Measurements from ENCODE around the gene TMEM25.
"Not testable (repeated sequence)": the region's sequence is repeated elsewhere in the genome, so short reads cannot be mapped to it uniquely, and the experiment has no call there.

The TMEM25 gene

DNA sequence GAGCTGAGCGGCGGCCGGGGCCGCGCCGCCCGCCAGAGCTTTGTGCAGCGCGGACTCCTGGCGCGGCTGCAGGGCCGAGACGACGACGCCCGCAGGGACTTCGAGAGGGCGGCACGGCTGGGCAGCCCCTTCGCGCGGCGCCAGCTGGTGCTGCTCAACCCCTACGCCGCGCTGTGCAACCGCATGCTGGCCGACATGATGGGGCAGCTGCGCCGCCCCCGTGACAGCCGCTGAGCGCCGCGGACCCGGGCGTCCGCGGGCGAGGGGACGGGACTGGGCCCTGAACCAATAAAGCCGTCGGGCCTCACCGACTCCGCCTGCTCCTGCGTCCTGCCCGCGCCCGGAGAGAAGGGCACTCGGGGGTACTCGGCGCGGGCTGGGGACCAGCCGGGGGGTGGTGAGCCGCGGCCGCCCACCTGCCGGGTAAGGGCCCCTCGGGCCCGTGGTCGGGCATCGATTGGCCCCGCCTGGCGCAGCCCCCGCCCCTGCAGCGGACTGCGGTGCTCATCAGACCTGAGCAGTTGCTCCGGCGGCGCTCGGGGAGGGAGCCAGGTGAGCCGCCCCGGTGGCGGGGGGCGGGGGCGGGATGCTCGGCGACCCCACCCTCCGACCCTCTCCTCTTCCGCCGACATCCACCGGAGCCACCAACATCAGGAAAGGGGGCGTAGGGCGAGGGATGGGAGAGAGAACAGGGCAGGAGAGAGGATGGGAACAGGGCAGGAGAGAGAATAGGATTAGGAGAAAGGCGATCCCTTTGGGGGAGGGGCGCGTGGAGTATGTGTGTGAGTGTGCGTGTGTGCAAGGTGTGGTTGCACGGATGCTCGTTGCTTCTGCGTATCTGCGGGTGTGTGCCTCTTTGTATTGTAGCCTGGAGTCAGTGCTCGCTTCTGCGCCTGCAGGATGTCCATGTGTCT, at the start of gene TMEM25:
TMEM25 (plus strand) TSS at position 510 of the 914 bp plus-strand sequence. CDS start 610 bp downstream, outside the sequence.
- peak; percentile 55 to 76 for DNase-seq (ENCODE audit: low read depth in 2 of 2)

DNA sequence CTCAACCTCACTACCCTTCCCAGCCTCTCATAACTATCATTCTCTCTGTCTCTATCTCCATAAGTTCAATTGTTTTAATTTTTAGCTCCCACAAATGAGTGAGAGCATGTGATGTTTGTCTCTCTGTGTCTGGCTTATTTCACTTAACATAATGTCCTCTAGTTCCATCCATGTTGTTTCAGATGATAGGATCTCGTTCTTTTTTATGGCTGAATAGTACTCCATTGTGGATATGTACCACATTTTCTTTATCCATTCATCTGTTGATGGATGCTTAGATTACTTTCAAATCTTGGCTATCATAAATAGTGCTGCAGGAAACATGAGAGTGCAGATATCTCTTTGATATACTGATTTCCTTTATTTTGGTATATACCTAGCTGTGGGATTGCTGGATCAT, 49.8 kb upstream of the TMEM25 start:
- DNase-seq (ENCODE audit: low read depth in 2 of 2), result not testable (repeated sequence)

DNA sequence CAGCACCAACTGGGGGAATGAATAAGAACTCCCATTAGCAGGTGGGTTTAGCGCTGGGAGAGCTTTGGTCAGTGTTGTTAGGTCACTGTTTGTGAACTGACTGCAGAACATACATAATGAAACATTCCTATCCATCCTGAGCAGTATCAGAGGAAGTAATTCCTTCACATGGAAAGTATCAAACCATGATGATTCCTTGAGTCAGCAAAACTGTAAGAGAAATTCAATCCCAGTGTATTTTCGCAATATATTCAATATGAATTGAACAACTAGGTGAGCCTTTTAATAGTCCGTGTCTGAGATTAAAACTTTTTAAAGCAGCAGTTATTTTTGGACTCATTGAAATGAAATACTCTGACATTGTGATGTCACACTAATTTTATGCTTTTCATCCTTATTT, 46.6 kb upstream of the TMEM25 start:
- DNase-seq (ENCODE audit: low read depth in 2 of 2), result no peak

DNA sequence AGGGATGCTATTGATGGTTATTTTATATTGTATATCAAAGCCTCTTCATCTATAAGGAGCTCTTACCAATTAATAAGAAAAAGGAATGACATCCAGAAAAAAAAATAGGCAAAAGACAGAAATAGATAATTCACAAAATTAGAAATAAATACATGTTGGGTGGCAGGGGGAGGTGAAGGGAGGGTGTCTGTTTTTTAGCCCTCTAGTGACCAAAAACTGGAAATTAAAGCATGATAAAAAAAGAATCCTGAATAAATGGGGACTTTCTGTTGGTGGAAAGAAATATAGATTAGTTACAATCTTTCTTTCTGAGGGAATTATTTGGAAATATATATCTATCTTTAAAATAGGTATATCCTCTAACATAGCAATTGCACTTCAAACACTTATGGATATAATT, 45.7 kb upstream of the TMEM25 start:
- DNase-seq (ENCODE audit: low read depth in 2 of 2), result no peak

DNA sequence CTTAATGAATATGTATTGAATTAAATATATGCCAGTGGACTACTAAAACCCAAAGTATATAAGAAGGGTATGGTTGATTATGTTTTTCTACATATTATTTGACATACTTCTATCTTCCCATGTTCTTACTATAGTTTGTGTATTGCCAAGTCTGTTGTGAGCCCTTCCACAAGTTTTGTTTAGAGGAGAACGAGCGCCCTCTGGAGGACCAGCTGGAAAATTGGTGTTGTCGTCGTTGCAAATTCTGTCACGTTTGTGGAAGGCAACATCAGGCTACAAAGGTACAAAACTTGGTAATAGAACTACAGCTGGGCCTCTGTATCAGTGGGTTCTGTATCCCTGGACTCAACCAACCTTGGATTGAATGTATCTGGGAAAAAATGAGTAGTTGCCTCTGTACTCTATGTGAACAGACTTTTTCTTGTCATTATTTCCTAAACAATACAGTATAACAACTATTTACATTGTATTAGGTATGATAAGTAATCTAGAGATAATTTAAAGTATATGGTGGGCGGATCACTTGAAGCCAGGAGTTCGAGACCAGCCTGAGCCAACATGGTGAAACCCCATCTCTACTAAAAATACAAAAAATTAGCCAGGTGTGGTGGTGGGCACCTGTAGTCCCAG, 42.4 kb upstream of the TMEM25 start:
- peak; percentile 69 to 76 for DNase-seq (ENCODE audit: low read depth in 2 of 2)

DNA sequence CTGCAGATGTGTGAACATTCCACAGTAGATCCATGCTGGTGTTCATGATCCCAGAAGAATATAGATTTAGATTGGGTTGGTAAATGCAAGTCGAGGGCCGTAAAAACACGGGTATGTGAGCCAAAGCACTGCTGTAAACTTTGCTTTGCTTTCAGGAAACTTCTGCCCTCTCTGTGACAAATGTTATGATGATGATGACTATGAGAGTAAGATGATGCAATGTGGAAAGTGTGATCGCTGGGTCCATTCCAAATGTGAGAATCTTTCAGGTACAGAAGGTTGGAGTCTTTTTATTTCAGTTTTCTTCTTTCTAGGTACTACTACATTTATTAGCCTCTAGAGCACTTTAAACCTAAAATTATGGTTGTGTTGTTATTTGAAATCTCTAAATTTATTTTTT, 40.0 kb upstream of the TMEM25 start:
- no peak for DNase-seq (ENCODE audit: low read depth in 2 of 2)

DNA sequence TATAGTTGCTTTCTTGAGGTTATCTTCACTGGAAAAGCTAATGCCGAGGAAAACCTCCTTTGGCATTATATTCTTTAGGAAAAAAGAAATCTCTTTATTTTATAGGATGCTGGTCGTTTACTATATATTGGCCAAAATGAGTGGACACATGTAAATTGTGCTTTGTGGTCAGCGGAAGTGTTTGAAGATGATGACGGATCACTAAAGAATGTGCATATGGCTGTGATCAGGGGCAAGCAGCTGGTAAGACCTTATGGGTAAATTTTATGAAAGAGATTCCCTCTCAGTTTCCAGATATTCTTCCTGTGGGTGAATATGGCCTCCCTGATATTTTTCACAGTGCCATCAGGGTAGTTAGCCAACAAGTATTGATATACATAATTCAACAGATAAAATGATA, 33.2 kb upstream of the TMEM25 start:
- DNase-seq (ENCODE audit: low read depth in 2 of 2), result no peak

DNA sequence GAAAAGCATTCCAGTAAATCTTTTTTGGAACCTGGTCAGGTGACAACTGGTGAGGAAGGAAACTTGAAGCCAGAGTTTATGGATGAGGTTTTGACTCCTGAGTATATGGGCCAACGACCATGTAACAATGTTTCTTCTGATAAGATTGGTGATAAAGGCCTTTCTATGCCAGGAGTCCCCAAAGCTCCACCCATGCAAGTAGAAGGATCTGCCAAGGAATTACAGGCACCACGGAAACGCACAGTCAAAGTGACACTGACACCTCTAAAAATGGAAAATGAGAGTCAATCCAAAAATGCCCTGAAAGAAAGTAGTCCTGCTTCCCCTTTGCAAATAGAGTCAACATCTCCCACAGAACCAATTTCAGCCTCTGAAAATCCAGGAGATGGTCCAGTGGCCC, 27.8 kb upstream of the TMEM25 start:
- DNase-seq (ENCODE audit: low read depth in 2 of 2), result no peak

DNA sequence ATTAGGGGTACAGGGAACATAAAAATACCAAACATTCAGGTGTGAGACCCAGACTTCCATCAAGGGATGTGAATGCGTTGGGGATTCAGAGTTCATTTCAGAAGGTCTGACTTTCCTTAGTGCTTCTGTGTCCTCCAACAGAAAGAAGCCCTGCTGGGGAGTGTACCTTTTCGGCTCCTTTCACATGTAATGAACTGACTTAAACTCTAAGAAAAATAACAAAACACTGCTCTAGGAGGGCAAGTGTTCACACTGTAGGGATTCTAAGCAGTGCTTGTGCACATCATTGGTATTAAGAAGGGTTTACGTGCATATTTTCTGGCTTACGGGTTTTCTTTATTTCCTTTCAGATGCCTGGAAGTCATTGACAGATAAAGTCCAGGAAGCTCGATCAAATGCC, 19.4 kb upstream of the TMEM25 start:
- DNase-seq (ENCODE audit: low read depth in 2 of 2), result no peak

DNA sequence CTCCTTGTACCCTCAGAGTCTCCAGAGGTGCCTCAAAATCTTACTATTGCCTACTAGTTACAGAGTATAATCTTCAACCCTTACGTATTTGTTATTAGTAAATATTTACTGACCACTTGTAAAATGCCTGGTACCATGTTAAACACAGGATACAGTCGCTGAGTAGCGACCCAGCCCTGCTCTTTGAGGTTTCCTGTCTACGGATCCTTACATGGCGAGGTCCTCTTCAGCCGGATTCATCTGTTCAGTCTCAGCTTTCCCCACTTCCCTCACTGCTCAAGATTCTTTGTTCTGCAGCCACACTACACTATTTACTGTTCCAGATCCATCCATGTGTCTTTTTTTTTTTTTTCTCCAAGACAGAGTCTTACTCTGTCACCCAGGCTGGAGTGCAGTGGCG, 16.9 kb upstream of the TMEM25 start:
- no peak for DNase-seq (ENCODE audit: low read depth in 2 of 2)

DNA sequence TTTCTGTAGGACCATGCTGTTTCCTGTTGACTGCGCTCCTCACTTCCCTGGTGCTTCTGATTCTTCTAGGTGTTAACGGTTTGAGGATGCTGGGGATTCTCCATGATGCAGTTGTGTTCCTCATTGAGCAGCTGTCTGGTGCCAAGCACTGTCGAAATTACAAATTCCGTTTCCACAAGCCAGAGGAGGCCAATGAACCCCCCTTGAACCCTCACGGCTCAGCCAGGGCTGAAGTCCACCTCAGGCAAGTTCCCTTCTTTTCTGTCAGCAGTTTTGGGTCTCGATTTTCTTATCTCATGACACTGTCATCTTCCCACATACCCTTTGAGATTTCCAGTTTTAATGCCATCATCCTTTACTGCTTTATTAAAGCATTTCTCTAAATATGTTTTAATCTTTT, 11.4 kb upstream of the TMEM25 start:
- no peak for DNase-seq (ENCODE audit: low read depth in 2 of 2)

DNA sequence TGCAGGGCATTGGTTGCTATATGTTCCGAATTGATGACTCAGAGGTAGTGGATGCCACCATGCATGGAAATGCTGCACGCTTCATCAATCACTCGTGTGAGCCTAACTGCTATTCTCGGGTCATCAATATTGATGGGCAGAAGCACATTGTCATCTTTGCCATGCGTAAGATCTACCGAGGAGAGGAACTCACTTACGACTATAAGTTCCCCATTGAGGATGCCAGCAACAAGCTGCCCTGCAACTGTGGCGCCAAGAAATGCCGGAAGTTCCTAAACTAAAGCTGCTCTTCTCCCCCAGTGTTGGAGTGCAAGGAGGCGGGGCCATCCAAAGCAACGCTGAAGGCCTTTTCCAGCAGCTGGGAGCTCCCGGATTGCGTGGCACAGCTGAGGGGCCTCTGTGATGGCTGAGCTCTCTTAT, 9.1 kb upstream of the TMEM25 start:
- no peak for DNase-seq (ENCODE audit: low read depth in 2 of 2)

DNA sequence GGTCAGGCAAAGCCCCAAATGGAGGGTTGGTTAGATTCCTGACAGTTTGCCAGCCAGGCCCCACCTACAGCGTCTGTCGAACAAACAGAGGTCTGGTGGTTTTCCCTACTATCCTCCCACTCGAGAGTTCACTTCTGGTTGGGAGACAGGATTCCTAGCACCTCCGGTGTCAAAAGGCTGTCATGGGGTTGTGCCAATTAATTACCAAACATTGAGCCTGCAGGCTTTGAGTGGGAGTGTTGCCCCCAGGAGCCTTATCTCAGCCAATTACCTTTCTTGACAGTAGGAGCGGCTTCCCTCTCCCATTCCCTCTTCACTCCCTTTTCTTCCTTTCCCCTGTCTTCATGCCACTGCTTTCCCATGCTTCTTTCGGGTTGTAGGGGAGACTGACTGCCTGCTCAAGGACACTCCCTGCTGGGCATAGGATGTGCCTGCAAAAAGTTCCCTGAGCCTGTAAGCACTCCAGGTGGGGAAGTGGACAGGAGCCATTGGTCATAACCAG, 8.4 kb upstream of the TMEM25 start:
- no peak for DNase-seq (ENCODE audit: low read depth in 2 of 2)

DNA sequence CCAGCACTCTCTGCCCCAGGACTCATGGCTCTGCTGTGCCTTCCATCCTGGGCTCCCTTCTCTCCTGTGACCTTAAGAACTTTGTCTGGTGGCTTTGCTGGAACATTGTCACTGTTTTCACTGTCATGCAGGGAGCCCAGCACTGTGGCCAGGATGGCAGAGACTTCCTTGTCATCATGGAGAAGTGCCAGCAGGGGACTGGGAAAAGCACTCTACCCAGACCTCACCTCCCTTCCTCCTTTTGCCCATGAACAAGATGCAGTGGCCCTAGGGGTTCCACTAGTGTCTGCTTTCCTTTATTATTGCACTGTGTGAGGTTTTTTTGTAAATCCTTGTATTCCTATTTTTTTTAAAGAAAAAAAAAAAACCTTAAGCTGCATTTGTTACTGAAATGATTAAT, 6.6 kb upstream of the TMEM25 start:
- DNase-seq (ENCODE audit: low read depth in 2 of 2), result no peak

DNA sequence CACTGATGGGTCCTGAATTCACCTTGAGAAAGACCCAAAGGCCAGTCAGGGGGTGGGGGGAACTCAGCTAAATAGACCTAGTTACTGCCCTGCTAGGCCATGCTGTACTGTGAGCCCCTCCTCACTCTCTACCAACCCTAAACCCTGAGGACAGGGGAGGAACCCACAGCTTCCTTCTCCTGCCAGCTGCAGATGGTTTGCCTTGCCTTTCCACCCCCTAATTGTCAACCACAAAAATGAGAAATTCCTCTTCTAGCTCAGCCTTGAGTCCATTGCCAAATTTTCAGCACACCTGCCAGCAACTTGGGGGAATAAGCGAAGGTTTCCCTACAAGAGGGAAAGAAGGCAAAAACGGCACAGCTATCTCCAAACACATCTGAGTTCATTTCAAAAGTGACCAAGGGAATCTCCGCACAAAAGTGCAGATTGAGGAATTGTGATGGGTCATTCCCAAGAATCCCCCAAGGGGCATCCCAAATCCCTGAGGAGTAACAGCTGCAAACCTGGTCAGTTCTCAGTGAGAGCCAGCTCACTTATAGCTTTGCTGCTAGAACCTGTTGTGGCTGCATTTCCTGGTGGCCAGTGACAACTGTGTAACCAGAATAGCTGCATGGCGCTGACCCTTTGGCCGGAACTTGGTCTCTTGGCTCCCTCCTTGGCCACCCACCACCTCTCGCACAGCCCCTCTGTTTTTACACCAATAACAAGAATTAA, 6.1 kb upstream of the TMEM25 start:
- DNase-seq (ENCODE audit: low read depth in 2 of 2), result no peak

DNA sequence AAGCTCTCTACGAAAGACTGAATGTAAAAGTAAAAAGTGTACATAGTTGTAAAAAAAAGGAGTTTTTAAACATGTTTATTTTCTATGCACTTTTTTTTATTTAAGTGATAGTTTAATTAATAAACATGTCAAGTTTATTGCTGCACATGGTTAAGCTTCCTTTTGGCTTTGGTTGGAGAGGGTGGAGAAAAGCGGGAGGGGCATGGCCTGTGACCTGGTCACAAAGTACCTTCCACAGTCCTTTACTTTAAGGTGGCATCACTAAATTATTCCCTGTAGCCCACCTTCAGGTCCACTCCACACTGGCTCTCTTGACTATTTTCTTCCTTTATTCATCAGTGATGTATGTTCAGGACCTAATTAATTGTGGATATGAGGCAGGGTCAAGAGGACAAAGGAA, 4.3 kb upstream of the TMEM25 start:
- DNase-seq (ENCODE audit: low read depth in 2 of 2), result no peak

DNA sequence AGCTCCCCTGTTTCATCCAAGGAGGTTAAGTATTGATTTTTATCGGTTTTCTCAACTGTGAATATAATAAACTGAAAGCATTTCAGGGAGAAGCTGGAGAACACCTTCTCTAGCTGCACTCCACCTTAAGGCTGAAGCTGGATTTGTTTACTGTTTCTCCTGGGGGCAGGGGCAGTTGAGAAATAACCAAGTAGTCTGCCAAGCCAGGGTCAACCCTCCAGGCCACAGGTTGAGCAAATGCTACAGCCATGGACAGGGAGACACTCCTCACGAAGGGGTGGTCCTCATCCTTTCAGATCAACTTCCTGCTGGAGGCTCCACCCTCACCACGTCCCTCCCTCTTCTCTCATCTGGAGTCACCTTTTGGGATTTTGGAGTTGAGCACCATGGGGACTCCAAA, 3.9 kb upstream of the TMEM25 start, which contains the start of gene TTC36:
TTC36 (plus strand) TSS at position 366 of the 400 bp plus-strand sequence; CDS start at position 387, 21 bp downstream.
- DNase-seq (ENCODE audit: low read depth in 2 of 2), result no peak

DNA sequence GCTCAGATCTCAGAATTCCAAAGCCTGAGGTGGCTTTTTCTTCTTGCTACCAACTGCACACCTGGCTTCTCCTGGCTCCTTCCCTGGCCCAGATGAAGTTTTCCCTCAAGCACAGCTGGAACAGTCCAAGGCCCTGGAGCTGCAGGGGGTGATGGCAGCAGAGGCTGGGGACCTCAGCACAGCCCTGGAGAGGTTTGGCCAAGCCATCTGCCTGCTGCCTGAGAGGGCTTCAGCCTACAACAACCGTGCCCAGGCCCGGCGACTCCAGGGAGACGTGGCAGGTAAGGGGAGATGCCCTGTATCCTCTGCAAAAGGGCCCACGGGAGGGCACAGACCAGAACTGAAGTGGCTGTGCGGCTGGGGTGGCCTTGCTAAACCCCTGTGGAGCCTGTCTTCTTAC, 2.5 kb upstream of the TMEM25 start:
- DNase-seq (ENCODE audit: low read depth in 2 of 2), result no peak

DNA sequence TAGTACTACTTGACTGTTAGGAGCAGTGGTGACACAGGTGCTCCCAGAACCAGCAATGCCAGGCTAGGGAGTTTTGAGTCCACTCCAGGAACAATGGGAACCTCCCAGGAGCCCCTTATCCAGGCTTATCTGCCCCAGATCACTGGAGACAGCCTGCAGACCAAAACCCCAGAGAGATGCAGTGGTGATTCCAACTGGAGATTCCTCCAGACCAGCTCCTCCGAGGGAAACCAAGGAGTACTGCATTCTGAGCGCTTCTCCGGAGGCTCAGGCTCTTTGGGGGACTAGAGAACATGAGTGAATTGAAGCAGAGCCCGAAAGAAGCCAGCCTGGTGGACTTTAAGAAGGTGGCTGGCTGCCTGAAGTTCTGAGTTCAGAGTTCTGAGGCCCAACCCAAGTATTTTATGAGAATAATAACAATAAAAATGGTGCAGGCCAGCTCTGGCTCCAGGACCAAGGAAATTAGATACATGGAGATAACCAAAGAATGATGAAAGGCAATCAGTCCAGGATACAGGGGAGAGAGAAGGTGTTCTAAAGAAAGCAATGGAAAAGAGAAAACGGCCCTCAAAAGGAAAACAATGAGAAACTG, 1.3 kb upstream of the TMEM25 start:
- DNase-seq (ENCODE audit: low read depth in 2 of 2), result no peak

DNA sequence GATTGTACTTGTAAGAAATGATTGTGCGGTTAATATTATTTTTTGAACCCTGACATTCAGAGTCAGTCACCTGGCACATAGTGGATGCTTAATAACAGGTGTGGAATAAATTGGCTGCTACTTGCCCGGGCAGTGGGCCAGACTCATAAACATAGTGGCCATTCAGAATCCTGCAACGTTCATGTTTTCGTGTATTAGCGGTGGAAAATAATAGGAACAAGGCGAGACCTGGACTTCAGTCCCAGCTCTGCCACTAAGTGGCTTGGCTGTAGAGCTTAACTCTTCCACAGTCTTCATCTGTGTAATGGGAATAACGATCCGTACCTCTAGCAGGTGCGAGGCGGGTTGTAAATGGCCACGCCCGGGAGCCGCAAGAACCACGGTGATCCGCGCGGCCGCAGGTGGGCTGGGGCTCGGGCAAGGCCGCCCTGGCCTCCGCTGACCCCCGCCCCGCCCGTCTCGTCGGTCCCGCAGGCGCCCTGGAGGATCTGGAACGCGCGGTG, 761 bp upstream of the TMEM25 start:
- DNase-seq (ENCODE audit: low read depth in 2 of 2), result no peak

DNA sequence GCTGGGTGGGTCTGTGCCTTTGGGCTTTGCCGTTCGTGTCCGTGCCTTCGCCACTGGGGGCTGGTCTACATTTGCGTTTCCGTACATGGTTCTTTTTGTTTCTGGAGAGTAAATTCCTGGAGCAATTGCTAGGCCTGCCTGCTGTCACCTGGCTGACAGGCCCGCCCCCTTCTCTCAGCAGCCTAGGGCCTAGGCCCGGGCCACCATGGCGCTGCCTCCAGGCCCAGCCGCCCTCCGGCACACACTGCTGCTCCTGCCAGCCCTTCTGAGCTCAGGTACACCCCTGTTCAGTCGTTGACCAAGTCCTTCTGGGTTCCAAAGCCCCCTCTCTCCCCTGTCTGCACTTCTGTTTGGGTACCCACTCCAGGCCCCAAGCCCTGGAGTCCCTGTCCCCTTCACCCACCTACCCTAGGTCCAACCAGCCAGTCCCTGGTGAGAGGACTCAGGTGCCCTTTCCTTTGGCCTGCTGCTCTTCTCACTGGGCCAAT, 649 bp downstream of the TMEM25 start:
- peak in 1 of 2 donors; percentile 4 for DNase-seq (ENCODE audit: low read depth in 2 of 2)

DNA sequence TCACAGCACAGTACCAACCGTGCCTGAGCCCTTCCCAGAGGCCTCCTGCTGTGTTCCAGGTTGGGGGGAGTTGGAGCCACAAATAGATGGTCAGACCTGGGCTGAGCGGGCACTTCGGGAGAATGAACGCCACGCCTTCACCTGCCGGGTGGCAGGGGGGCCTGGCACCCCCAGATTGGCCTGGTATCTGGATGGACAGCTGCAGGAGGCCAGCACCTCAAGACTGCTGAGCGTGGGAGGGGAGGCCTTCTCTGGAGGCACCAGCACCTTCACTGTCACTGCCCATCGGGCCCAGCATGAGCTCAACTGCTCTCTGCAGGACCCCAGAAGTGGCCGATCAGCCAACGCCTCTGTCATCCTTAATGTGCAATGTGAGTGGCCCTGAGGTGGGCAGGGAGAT, 1.1 kb downstream of the TMEM25 start:
- no peak for DNase-seq (ENCODE audit: low read depth in 2 of 2)

All from stimulated activated CD4-positive, alpha-beta T cell treated with anti-CD3 and anti-CD28 coated beads, Interleukin-1b, Interleukin-23, amount 100 ng/mL, for 4 hours (primary cell).